ENCODE measurements around the gene ARHGAP9.

Gene ARHGAP9

DNA sequence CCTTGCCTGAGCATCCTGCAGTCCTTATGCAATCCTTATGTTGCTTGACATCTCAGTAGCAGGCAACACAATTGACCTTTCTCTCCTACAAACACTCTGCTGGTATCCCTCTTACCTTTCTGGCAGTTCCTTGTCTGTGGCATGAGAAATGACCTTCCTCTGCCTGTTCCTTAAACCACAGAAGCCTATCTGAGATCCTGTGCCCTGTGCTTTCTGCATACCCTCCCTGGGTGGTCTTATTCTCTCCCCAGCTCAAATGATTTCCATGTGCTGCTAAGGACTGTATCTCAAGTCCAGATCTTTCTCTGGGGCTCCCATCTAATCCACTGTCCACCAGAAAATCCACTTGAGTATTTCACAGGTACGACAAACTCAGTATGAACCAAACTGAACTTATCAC, 2.0 kb upstream of the ARHGAP9 start (continued):
- TF ChIP-seq, protein P1, sequence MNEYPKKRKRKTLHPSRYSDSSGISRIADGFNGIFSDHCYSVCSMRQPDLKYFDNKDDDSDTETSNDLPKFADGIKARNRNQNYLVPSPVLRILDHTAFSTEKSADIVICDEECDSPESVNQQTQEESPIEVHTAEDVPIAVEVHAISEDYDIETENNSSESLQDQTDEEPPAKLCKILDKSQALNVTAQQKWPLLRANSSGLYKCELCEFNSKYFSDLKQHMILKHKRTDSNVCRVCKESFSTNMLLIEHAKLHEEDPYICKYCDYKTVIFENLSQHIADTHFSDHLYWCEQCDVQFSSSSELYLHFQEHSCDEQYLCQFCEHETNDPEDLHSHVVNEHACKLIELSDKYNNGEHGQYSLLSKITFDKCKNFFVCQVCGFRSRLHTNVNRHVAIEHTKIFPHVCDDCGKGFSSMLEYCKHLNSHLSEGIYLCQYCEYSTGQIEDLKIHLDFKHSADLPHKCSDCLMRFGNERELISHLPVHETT (tag by site-specific recombination; IDR thresholded peaks at IDR 0.05), result no peak
- TF ChIP-seq ZNF521 (tag by site-specific recombination; IDR thresholded peaks at IDR 0.05), result no peak
- TF ChIP-seq KLF9 (tag by site-specific recombination; IDR thresholded peaks at IDR 0.05; ENCODE audit: low read depth), result no peak
- no peak for TF ChIP-seq ZNF549 (tag by site-specific recombination; IDR thresholded peaks at IDR 0.05)
- no peak for TF ChIP-seq ZNF654 (tag by site-specific recombination; IDR thresholded peaks at IDR 0.05; ENCODE audit: low read depth)
- TF ChIP-seq, protein P2, sequence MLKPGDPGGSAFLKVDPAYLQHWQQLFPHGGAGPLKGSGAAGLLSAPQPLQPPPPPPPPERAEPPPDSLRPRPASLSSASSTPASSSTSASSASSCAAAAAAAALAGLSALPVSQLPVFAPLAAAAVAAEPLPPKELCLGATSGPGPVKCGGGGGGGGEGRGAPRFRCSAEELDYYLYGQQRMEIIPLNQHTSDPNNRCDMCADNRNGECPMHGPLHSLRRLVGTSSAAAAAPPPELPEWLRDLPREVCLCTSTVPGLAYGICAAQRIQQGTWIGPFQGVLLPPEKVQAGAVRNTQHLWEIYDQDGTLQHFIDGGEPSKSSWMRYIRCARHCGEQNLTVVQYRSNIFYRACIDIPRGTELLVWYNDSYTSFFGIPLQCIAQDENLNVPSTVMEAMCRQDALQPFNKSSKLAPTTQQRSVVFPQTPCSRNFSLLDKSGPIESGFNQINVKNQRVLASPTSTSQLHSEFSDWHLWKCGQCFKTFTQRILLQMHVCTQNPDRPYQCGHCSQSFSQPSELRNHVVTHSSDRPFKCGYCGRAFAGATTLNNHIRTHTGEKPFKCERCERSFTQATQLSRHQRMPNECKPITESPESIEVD (tag by site-specific recombination; IDR thresholded peaks at IDR 0.05), result no peak
- TF ChIP-seq REPIN1 (tag by site-specific recombination; IDR thresholded peaks at IDR 0.05; ENCODE audit: low read depth), result no peak

DNA sequence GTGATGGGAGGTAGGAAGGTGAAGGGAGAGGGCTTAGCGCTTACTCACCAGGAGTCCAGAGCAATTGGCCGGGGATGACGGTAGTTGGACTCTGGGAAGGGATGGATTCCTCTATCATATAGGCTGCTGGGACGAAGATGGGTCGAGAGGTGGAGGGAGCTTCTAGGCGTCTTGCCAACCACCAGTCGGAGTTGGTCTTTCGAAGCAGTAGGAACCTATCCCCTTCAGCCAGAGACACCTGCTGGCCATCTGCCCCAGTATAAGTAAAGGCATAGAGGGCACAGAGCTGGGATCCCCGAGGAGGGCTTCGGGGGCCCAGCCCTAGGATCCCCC, 657 bp downstream of the ARHGAP9 start:
- TF ChIP-seq KLF10 (tag by site-specific recombination; IDR thresholded peaks at IDR 0.05), result no peak
- TF ChIP-seq ZNF76 (tag by site-specific recombination; IDR thresholded peaks at IDR 0.05; ENCODE audit: borderline replicate concordance, low read depth), result no peak
- no peak for TF ChIP-seq ZEB2 (tag by site-specific recombination; IDR thresholded peaks at IDR 0.05)
- no peak for TF ChIP-seq MZF1 (tag by site-specific recombination; IDR thresholded peaks at IDR 0.05; ENCODE audit: borderline replicate concordance)
- no peak for TF ChIP-seq ZNF558 (tag by site-specific recombination; IDR thresholded peaks at IDR 0.05)
- TF ChIP-seq ZNF146 (tag by site-specific recombination; IDR thresholded peaks at IDR 0.05), result no peak
- TF ChIP-seq ZNF747 (tag by site-specific recombination; IDR thresholded peaks at IDR 0.05), result no peak
- no peak for TF ChIP-seq KLF1 (tag by site-specific recombination; IDR thresholded peaks at IDR 0.05)
- TF ChIP-seq, protein P3, sequence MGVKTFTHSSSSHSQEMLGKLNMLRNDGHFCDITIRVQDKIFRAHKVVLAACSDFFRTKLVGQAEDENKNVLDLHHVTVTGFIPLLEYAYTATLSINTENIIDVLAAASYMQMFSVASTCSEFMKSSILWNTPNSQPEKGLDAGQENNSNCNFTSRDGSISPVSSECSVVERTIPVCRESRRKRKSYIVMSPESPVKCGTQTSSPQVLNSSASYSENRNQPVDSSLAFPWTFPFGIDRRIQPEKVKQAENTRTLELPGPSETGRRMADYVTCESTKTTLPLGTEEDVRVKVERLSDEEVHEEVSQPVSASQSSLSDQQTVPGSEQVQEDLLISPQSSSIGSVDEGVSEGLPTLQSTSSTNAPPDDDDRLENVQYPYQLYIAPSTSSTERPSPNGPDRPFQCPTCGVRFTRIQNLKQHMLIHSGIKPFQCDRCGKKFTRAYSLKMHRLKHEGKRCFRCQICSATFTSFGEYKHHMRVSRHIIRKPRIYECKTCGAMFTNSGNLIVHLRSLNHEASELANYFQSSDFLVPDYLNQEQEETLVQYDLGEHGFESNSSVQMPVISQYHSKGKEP (tag by site-specific recombination; IDR thresholded peaks at IDR 0.05), result no peak
- TF ChIP-seq, protein P4, sequence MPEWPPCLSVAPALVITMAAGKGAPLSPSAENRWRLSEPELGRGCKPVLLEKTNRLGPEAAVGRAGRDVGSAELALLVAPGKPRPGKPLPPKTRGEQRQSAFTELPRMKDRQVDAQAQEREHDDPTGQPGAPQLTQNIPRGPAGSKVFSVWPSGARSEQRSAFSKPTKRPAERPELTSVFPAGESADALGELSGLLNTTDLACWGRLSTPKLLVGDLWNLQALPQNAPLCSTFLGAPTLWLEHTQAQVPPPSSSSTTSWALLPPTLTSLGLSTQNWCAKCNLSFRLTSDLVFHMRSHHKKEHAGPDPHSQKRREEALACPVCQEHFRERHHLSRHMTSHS (tag by site-specific recombination; IDR thresholded peaks at IDR 0.05), result no peak
- no peak for TF ChIP-seq HOXC10 (CRISPR knock-in tag; IDR thresholded peaks at IDR 0.05)
- TF ChIP-seq ZNF530 (tag by site-specific recombination; IDR thresholded peaks at IDR 0.05; ENCODE audit: low read depth), result no peak
- no peak for TF ChIP-seq ZNF514 (tag by site-specific recombination; IDR thresholded peaks at IDR 0.05)
- no peaks in the 10 kb centered on the region for H3K4me1 ChIP-seq (ENCODE audit: control insufficient read depth, insufficient read depth, low read length)
- H3K9me3 ChIP-seq (ENCODE audit: control insufficient read depth, insufficient read depth, low read depth, low read length), result no peaks in the 10 kb centered on the region
- no peak overlapping the region for H3K27ac ChIP-seq (ENCODE audit: extremely low read depth, low read depth, low read length)
- ChIA-PET CTCF (interaction anchor here (1.0 kb wide), 1 partner anchor 20 kb away, joined by 4 read pairs; the partner anchor contains the start of gene GLI1), POLR2A (interaction anchor here (0.6 kb wide), 1 partner anchor 16 kb away, joined by 3 read pairs; no protein-coding TSS in a partner anchor)
- H3K4me3 ChIP-seq (ENCODE audit: low read depth, low read length), result no peak overlapping the region
- no peaks in the 10 kb centered on the region for H3K36me3 ChIP-seq (ENCODE audit: control insufficient read depth in 2 of 2, insufficient read depth in 1 of 2, low read length in 2 of 2)

Measured in HEK293 (cell line).